ENCODE results near the gene BEAN1. TPM values are rescaled to one million over a fixed set of nuclear protein-coding genes. Genes with fewer than 3 reads are reported as not detected.
"Not testable (repeated sequence)": the region's sequence is repeated elsewhere in the genome, so short reads cannot be mapped to it uniquely, and the experiment has no call there.

The BEAN1 gene
- total and polyA plus RNA-seq, 9 of the 15 experiments (the other 6 are each of a cell fraction or from before 2014, with no cell fraction given) = not detected

GRCh38 chr16:66495440-66495839, 68.3 kb downstream of the BEAN1 start (continued):
- TF ChIP-seq, protein P1, sequence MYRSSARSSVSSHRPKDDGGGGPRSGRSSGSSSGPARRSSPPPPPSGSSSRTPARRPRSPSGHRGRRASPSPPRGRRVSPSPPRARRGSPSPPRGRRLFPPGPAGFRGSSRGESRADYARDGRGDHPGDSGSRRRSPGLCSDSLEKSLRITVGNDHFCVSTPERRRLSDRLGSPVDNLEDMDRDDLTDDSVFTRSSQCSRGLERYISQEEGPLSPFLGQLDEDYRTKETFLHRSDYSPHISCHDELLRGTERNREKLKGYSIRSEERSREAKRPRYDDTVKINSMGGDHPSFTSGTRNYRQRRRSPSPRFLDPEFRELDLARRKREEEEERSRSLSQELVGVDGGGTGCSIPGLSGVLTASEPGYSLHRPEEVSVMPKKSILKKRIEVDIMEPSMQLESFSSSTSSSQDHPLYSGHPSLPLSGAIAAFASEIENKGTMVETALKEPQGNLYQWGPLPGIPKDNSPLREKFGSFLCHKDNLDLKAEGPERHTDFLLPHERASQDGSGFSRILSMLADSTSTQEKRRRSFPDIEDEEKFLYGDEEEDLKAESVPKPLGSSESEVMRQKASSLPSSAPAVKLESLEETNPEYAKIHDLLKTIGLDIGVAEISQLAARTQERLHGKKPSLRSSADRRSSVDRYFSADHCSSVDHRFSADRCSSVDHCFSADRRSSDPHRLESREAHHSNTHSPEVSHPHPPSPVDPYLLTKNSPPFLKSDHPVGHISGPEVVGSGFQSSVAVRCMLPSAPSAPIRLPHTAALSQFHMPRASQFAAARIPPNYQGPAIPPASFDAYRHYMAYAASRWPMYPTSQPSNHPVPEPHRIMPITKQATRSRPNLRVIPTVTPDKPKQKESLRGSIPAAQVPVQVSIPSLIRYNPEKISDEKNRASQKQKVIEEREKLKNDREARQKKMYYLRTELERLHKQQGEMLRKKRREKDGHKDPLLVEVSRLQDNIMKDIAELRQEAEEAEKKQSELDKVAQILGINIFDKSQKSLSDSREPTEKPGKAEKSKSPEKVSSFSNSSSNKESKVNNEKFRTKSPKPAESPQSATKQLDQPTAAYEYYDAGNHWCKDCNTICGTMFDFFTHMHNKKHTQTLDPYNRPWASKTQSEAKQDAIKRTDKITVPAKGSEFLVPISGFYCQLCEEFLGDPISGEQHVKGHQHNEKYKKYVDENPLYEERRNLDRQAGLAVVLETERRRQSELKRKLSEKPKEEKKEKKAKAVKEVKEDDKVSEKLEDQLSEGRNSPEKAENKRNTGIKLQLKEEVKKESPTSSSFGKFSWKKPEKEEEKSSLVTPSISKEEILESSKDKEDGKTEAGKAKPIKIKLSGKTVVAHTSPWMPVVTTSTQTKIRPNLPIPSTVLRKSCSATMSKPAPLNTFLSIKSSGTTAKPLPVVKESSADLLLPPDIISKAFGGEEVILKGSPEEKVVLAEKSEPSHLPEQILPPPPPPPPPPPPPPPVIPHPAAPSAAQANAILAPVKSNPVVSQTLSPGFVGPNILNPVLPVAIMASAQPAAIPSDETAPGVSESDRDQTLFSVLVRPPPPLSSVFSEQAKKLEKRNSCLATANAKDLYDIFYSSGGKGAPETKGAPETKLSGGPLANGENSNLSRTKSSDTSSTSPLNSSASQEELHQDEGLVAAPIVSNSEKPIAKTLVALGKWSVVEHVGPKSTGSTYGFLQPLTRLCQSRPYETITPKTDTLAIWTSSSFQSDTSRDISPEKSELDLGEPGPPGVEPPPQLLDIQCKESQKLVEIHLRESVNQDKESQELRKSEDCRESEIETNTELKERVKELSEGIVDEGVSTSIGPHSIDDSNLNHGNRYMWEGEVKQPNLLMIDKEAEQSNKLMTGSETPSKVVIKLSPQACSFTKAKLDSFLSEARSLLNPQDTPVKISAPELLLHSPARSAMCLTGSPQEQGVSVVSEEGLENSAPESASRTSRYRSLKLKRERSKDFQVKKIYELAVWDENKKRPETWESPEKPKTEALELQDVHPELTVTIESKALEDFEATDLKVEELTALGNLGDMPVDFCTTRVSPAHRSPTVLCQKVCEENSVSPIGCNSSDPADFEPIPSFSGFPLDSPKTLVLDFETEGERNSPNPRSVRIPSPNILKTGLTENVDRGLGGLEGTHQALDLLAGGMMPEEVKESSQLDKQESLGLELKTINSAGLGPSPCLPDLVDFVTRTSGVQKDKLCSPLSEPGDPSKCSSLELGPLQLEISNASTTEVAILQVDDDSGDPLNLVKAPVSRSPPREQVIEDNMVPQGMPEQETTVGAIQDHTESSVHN (IDR thresholded peaks at IDR 0.05; ENCODE audit: borderline replicate concordance in 1 of 2, low read depth in 1 of 2) = no peak
- TF ChIP-seq MEIS2 (IDR thresholded peaks at IDR 0.05; ENCODE audit: partially characterized antibody) (no peak), TRIM28 (IDR thresholded peaks at IDR 0.05) (no peak), SREBF2 (CRISPR knock-in tag; IDR thresholded peaks at IDR 0.05) (no peak), HEY1 (CRISPR knock-in tag; IDR thresholded peaks at IDR 0.05; ENCODE audit: borderline replicate concordance) (no peak), PTTG1 (tag; IDR thresholded peaks at IDR 0.05; ENCODE audit: low read depth) (no peak), GTF2A2 (tag; IDR thresholded peaks at IDR 0.05) (no peak), RFX5 (IDR thresholded peaks at IDR 0.05; ENCODE audit: low read depth, low read length) (no peak)

GRCh38 chr16:66496226-66496625, 69.1 kb downstream of the BEAN1 start:
- H3K27me3 ChIP-seq (ENCODE audit: control insufficient read depth in 2 of 2, insufficient read depth in 2 of 2, low read length in 2 of 2) = peaks cover 7 to 27% of the 10 kb centered on the region in 2 experiments; a peak in 4 of 5 replicates
- H3K4me2 ChIP-seq (ENCODE audit: insufficient read depth, low read length); H3K9ac ChIP-seq (ENCODE audit: insufficient read depth in 1 of 2, low read depth in 2 of 2, low read length in 2 of 2); H3K4me1 ChIP-seq (replicated peaks in 1 of 2; ENCODE audit: control insufficient read depth in 2 of 2, insufficient read depth in 2 of 2, low read length in 2 of 2); H3K27ac ChIP-seq (ENCODE audit: extremely low read depth, low read depth, low read length); H3K79me2 ChIP-seq (ENCODE audit: control insufficient read depth, insufficient read depth, low read length); FAIRE-seq; H3K4me3 ChIP-seq; H3K36me3 ChIP-seq (ENCODE audit: control insufficient read depth, insufficient read depth, low read length); H3K9me1 ChIP-seq (ENCODE audit: control insufficient read depth, insufficient read depth, low read length); ATAC-seq; H2AFZ ChIP-seq (ENCODE audit: low read depth, low read length); DNase-seq (ENCODE audit: extremely low read depth in 1 of 4, low spot score in 3 of 4); POLR2A ChIA-PET; CTCF ChIA-PET (ENCODE audit: low intra/inter-chr PET ratio); BruUV-seq (replicated peaks); H3K9me3 ChIP-seq (replicated peaks; ENCODE audit: control insufficient read depth, insufficient read depth, low read depth, low read length); intact Hi-C loops (cut with micrococcal nuclease); in situ Hi-C loops (cut with MboI); H4K20me1 ChIP-seq (replicated peaks; ENCODE audit: control insufficient read depth, insufficient read depth, low read length): not testable (repeated sequence)
- 0% methylated on average over 4 of the region's 10 CpGs for WGBS (ENCODE audit: insufficient coverage, low coverage, missing lambda C conversion rate)

All from K562 (cell line).